WERI-Rb-1 (cell line): Measurements from ENCODE around the gene HIVEP3.

Experiments
- DNase-seq: peaks from one replicate; pipeline ENCODE4 v3.0.0-alpha.2; 2020
- H3K27ac ChIP-seq: fragments of 250-450 bp; sonication (Bioruptor Pico); 2 replicates; pipeline ENCODE4 v1.5.1; 2020; ENCODE audit warnings: mild to moderate bottlenecking, moderate library complexity
- H3K27me3 ChIP-seq: fragments of 250-450 bp; sonication (Bioruptor Pico); 2 replicates; pipeline ENCODE4 v1.5.1; 2021; ENCODE audit warnings: mild to moderate bottlenecking, low read depth, moderate library complexity; ENCODE audit not compliant: insufficient read depth, severe bottlenecking
- H3K36me3 ChIP-seq: fragments of 250-450 bp; sonication (Bioruptor Pico); 2 replicates; pipeline ENCODE4 v1.5.1; 2020; ENCODE audit warnings: mild to moderate bottlenecking, moderate library complexity
- H3K4me3 ChIP-seq: 2 replicates; pipeline ENCODE4 v1.5.1; 2011; ENCODE audit warnings: low read depth, mild to moderate bottlenecking, control low read depth, low read length
- H3K9me3 ChIP-seq: fragments of 250-450 bp; sonication (Bioruptor Pico); 2 replicates; pipeline ENCODE4 v1.5.1; 2021; ENCODE audit warnings: mild to moderate bottlenecking, moderate library complexity; ENCODE audit not compliant: severe bottlenecking
- CTCF ChIP-seq: IDR thresholded peaks from 2 replicates; pipeline ENCODE4 v1.5.1; 2011; ENCODE audit warnings: low read depth, mild to moderate bottlenecking, control low read depth, inconsistent platforms, low read length

The HIVEP3 gene

DNA sequence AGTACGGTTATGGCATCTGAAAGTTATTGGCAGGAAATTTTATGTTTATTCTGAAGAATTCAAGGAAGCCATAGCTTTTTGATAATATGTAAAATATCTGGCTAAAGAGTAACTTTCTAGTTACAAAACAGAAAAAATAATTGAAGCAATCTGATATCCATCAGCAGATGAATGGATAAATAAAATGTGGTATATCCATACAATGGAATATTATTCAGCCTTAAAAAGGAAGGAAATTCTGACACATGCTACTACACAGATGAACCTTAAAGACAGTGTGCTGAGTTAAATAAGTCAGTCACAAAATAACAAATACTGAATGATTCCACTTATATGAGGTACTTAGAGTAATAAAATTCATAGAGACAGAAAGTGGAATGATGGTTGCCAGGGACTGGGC is 25.0 kb upstream of the HIVEP3 start:
- Histone ChIP-seq H3K9me3 (no peaks in the 10 kb centered on the region), H3K27ac (no peak overlapping the region), H3K4me3 (no peak overlapping the region), H3K27me3 (no peaks in the 10 kb centered on the region), H3K36me3 (no peaks in the 10 kb centered on the region)
- no peak for DNase-seq
- no peak for TF ChIP-seq CTCF

- Histone ChIP-seq H3K9me3 (no peaks in the 10 kb centered on the region), H3K27ac (no peak overlapping the region), H3K36me3 (no peaks in the 10 kb centered on the region), H3K27me3 (no peaks in the 10 kb centered on the region), H3K4me3 (no peak overlapping the region)
- no peak for DNase-seq
- no peak for TF ChIP-seq CTCF
Observed at GRCh38 chr1:41942278-41942677, 23.6 kb upstream of the HIVEP3 start.

DNA sequence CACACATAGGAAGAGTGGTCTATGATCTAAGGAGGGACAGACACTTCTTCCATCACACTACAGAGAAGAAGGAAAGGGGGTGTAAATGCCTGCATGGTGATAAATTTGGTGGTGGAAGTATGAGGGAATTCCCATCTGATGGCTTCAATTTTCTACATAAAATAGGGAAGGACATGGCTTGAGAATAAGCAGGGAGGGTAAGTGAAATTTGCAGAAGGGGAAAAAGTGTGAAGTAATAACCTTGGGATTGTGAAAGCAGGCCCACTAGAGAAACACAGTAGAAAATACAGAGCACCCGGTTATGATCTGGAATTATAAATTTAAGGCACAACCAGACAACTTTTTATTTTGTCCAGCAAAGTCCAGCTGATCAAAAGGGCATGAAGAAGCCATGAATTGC is 22.7 kb upstream of the HIVEP3 start:
- H3K27ac ChIP-seq: no peak overlapping the region
- no peaks in the 10 kb centered on the region for H3K9me3 ChIP-seq
- H3K36me3 ChIP-seq: no peaks in the 10 kb centered on the region
- no peak for TF ChIP-seq CTCF
- no peak overlapping the region for H3K4me3 ChIP-seq
- DNase-seq: no peak
- H3K27me3 ChIP-seq: no peaks in the 10 kb centered on the region

GRCh38 chr1:41939194-41939593 is 20.5 kb upstream of the HIVEP3 start:
- TF ChIP-seq CTCF: no peak
- Histone ChIP-seq H3K27ac (no peak overlapping the region), H3K27me3 (no peaks in the 10 kb centered on the region), H3K36me3 (no peaks in the 10 kb centered on the region), H3K9me3 (no peaks in the 10 kb centered on the region), H3K4me3 (no peak overlapping the region)
- DNase-seq: no peak

DNA sequence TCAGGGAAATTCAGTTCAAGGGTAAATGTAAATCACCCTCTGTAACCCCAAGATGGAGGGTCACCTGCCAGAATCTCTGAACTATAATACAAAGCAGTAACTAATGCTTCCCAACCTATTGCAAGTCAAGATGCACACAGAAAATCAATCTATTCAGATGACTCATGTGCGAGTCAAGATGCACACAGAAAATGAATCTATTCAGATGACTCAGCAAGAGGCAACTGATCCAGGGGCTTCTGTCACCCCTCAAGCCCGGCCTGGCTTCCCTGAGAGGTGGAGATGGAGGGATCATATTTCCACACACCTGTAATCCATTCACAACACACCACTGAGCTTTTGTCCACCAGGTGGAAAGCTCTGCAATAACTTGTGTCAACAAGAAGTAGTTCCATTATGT is 17.4 kb upstream of the HIVEP3 start:
- no peak for DNase-seq
- Histone ChIP-seq H3K9me3 (no peaks in the 10 kb centered on the region), H3K27ac (no peak overlapping the region), H3K4me3 (no peak overlapping the region), H3K36me3 (no peaks in the 10 kb centered on the region), H3K27me3 (no peaks in the 10 kb centered on the region)
- TF ChIP-seq CTCF: no peak

DNA sequence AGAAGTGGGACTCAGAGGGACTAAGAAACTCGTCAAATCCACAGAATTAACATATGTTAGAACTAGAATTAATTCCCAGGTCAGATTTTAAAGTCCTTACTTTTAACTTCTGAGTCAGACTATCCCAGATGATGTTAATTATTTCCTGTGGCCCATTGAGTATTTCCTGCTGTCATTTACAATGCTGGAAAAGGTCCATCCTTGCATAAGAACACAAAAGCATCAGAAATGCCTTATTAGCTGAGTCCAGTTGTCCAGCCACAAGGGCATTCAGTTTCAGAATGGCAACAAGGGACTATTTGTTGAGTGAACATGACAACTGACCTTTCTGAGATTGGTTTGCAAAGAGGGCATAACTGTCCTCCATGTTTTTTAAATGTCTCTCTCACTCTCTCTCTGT is 16.5 kb upstream of the HIVEP3 start:
- no peak for TF ChIP-seq CTCF
- H3K27ac ChIP-seq: no peak overlapping the region
- no peak for DNase-seq
- no peaks in the 10 kb centered on the region for H3K27me3 ChIP-seq
- no peaks in the 10 kb centered on the region for H3K9me3 ChIP-seq
- H3K4me3 ChIP-seq: no peak overlapping the region
- no peaks in the 10 kb centered on the region for H3K36me3 ChIP-seq
